Endothelial cell (in vitro differentiated cells): ENCODE data around the gene NEBL. TPM values are rescaled to one million over a fixed set of nuclear protein-coding genes. Genes with fewer than 3 reads are reported as not detected.

Experiments used
- DNase-seq: peaks from one replicate; pipeline ENCODE4 v3.0.0; 2021; ENCODE audit warnings: low spot score
- H3K27ac Mint-ChIP-seq: one replicate; pipeline ENCODE4 v1.8.0; 2021; ENCODE audit warnings: mixed read lengths, inconsistent platforms; ENCODE audit not compliant: unreplicated experiment
- H3K27me3 Mint-ChIP-seq: one replicate; pipeline ENCODE4 v1.8.0; 2021; ENCODE audit warnings: mild to moderate bottlenecking, moderate library complexity, mixed read lengths, inconsistent platforms; ENCODE audit not compliant: unreplicated experiment
- H3K36me3 Mint-ChIP-seq: one replicate; pipeline ENCODE4 v1.8.0; 2021; ENCODE audit warnings: mild to moderate bottlenecking, low read depth, mixed read lengths, inconsistent platforms; ENCODE audit not compliant: unreplicated experiment
- H3K4me1 Mint-ChIP-seq: one replicate; pipeline ENCODE4 v1.8.0; 2021; ENCODE audit warnings: mild to moderate bottlenecking, mixed read lengths, inconsistent platforms; ENCODE audit not compliant: unreplicated experiment
- H3K4me3 Mint-ChIP-seq: one replicate; pipeline ENCODE4 v1.8.0; 2021; ENCODE audit warnings: mild to moderate bottlenecking, mixed read lengths, inconsistent platforms; ENCODE audit not compliant: unreplicated experiment
- H3K9me3 Mint-ChIP-seq: one replicate; pipeline ENCODE4 v1.8.0; 2021; ENCODE audit warnings: mixed read lengths, inconsistent platforms; ENCODE audit not compliant: unreplicated experiment
- CTCF ChIP-seq: fragments of 200-600 bp; sonication (generic); IDR thresholded peaks from one replicate; pipeline ENCODE4 v1.5.0; 2021; ENCODE audit warnings: antibody characterized with exemption; ENCODE audit not compliant: unreplicated experiment
- total RNA-seq: library from RNA; stranded (reverse); fragmentation: NEBNext Ultra II Directional; extraction: Animal tissue kit (Norgen Biotek cat#: 25700); gene quantifications from one replicate; pipeline ENCODE4 v1.2.1, GENCODE V29; 2021; ENCODE audit not compliant: unreplicated experiment

The NEBL gene
- total RNA-seq, 1 donor from 2014 or later = 1.7 TPM

GRCh38 chr10:20888620-20889330, 8.3 kb downstream of the NEBL start:
- peaks cover 24% of the 10 kb centered on the region for H3K4me1 Mint-ChIP-seq
- TF ChIP-seq CTCF = no peak
- no peak for DNase-seq
- H3K36me3 Mint-ChIP-seq = no peaks in the 10 kb centered on the region
- H3K27ac Mint-ChIP-seq = no peak overlapping the region
- no peak overlapping the region for H3K4me3 Mint-ChIP-seq
- no peaks in the 10 kb centered on the region for H3K27me3 Mint-ChIP-seq
- H3K9me3 Mint-ChIP-seq = no peaks in the 10 kb centered on the region

GRCh38 chr10:20887706-20888555, 9.2 kb downstream of the NEBL start:
- DNase-seq = no peak

GRCh38 chr10:20885678-20886077, 11.4 kb downstream of the NEBL start:
- TF ChIP-seq CTCF = no peak
- no peak overlapping the region for H3K4me3 Mint-ChIP-seq
- no peaks in the 10 kb centered on the region for H3K27me3 Mint-ChIP-seq
- H3K9me3 Mint-ChIP-seq = no peaks in the 10 kb centered on the region
- no peak for DNase-seq
- no peak overlapping the region for H3K27ac Mint-ChIP-seq
- H3K36me3 Mint-ChIP-seq = no peaks in the 10 kb centered on the region
- peaks cover 13% of the 10 kb centered on the region for H3K4me1 Mint-ChIP-seq

More at GRCh38 chr10:20887706-20888555, 9.2 kb downstream of the NEBL start:
- H3K27ac Mint-ChIP-seq = no peak overlapping the region
- peaks cover 24% of the 10 kb centered on the region for H3K4me1 Mint-ChIP-seq
- no peaks in the 10 kb centered on the region for H3K27me3 Mint-ChIP-seq
- TF ChIP-seq CTCF = no peak
- H3K36me3 Mint-ChIP-seq = no peaks in the 10 kb centered on the region
- H3K4me3 Mint-ChIP-seq = no peak overlapping the region
- H3K9me3 Mint-ChIP-seq = no peaks in the 10 kb centered on the region

- Mint-ChIP-seq H3K4me1 (peaks cover 9% of the 10 kb centered on the region), H3K4me3 (no peak overlapping the region), H3K9me3 (no peaks in the 10 kb centered on the region), H3K27ac (no peak overlapping the region), H3K36me3 (no peaks in the 10 kb centered on the region), H3K27me3 (no peaks in the 10 kb centered on the region)
- TF ChIP-seq CTCF = no peak
- DNase-seq = no peak
Observed at GRCh38 chr10:20883552-20883951, 13.6 kb downstream of the NEBL start.

GRCh38 chr10:20882091-20882490, 15.0 kb downstream of the NEBL start:
- Mint-ChIP-seq H3K4me3 (no peak overlapping the region), H3K9me3 (no peaks in the 10 kb centered on the region), H3K27me3 (no peaks in the 10 kb centered on the region), H3K36me3 (no peaks in the 10 kb centered on the region), H3K27ac (no peak overlapping the region), H3K4me1 (peaks cover 4% of the 10 kb centered on the region)
- DNase-seq = no peak
- TF ChIP-seq CTCF = no peak
